Hindlimb muscle (tissue), 1 donor: ENCODE data around the gene ROM1. TPM values are rescaled to one million over a fixed set of nuclear protein-coding genes. Genes with fewer than 3 reads are reported as not detected.
"Not testable (repeated sequence)": the region's sequence is repeated elsewhere in the genome, so short reads cannot be mapped to it uniquely, and the experiment has no call there.

ENCODE experiments used
- DNase-seq: peaks from one replicate; pipeline ENCODE4 v3.0.0-alpha.2; 2013
- polyA plus RNA-seq: library from polyadenylated mRNA; unstranded; fragments of 120-200 nt; gene quantifications from one replicate; pipeline ENCODE4 v1.2.1, GENCODE V29; 2013; ENCODE audit not compliant: insufficient read length

Gene ROM1
- polyA plus RNA-seq, 1 donor = 0.90 TPM

- not testable (repeated sequence) for DNase-seq
Measured at GRCh38 chr11:62650283-62650682, 37.2 kb downstream of the ROM1 start.

GRCh38 chr11:62652161-62653006 lies 39.3 kb downstream of the ROM1 start:
- no peak for DNase-seq

DNA sequence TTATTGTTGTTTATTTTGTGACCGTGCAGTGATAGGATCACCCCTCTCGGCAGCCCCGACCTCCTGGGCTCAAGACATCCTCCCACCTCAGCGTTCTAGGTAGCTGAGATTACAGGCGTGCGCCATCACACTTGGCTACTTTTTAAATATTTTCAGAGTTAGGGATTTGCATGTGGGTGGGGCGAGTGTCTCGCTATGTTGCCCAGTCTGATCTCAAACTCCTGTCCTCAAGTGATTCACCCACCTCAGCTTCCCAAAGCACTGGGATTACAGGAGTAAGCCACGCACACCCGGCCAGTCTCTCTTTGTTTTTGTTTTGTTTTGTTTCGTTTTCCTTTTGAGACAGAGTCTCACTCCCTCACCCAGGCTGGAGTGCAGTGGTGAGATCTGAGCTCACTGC lies 41.2 kb downstream of the ROM1 start:
- no peak for DNase-seq

GRCh38 chr11:62656796-62657429 lies 43.9 kb downstream of the ROM1 start:
- DNase-seq = no peak

GRCh38 chr11:62664405-62665074 lies 51.5 kb downstream of the ROM1 start:
- DNase-seq = no peak

Other genes starting within 250 kb of the ROM1 start
- not detected for gene SCGB1A1, start 194.2 kb upstream of the ROM1 start, polyA plus RNA-seq
- gene AHNAK, start 66.5 kb upstream of the ROM1 start, polyA plus RNA-seq = 359 TPM
- gene EEF1G, start 39.4 kb upstream of the ROM1 start, polyA plus RNA-seq = 3,451 TPM
- gene TUT1, start 21.7 kb upstream of the ROM1 start, polyA plus RNA-seq = 16.9 TPM
- 42.0 TPM for gene MTA2, start 11.4 kb upstream of the ROM1 start, polyA plus RNA-seq
- 20.7 TPM for gene EML3, start 482 bp upstream of the ROM1 start, polyA plus RNA-seq
- gene B3GAT3, start 8.7 kb downstream of the ROM1 start, polyA plus RNA-seq = 21.4 TPM
- gene GANAB, start 33.4 kb downstream of the ROM1 start, polyA plus RNA-seq = 161 TPM
- 13.3 TPM for gene INTS5, start 40.0 kb downstream of the ROM1 start, polyA plus RNA-seq
- 31.3 TPM for gene C11orf98, start 52.0 kb downstream of the ROM1 start, polyA plus RNA-seq
- gene CSKMT, start 52.1 kb downstream of the ROM1 start, polyA plus RNA-seq = 3.3 TPM
- gene UQCC3, start 58.4 kb downstream of the ROM1 start, polyA plus RNA-seq = 5.8 TPM
- 7.1 TPM for gene LBHD1, start 59.0 kb downstream of the ROM1 start, polyA plus RNA-seq
- 143 TPM for gene UBXN1, start 65.8 kb downstream of the ROM1 start, polyA plus RNA-seq
- 14.2 TPM for gene LRRN4CL, start 76.3 kb downstream of the ROM1 start, polyA plus RNA-seq
- gene BSCL2, start 94.2 kb downstream of the ROM1 start, polyA plus RNA-seq = 20.8 TPM
- gene GNG3, start 94.4 kb downstream of the ROM1 start, polyA plus RNA-seq = 0.61 TPM
- 43.6 TPM for gene HNRNPUL2, start 114.2 kb downstream of the ROM1 start, polyA plus RNA-seq
- 28.3 TPM for gene TTC9C, start 115.2 kb downstream of the ROM1 start, polyA plus RNA-seq
- gene ZBTB3, start 140.9 kb downstream of the ROM1 start, polyA plus RNA-seq = 4.0 TPM
- 83.5 TPM for gene POLR2G, start 148.3 kb downstream of the ROM1 start, polyA plus RNA-seq
- gene TAF6L, start 158.1 kb downstream of the ROM1 start, polyA plus RNA-seq = 20.3 TPM
- gene TMEM179B, start 174.1 kb downstream of the ROM1 start, polyA plus RNA-seq = 29.2 TPM
- gene TMEM223, start 178.7 kb downstream of the ROM1 start, polyA plus RNA-seq = 16.7 TPM
- gene NXF1, start 192.2 kb downstream of the ROM1 start, polyA plus RNA-seq = 75.4 TPM
- 31.7 TPM for gene STX5, start 218.8 kb downstream of the ROM1 start, polyA plus RNA-seq
- gene TEX54, start 219.6 kb downstream of the ROM1 start, polyA plus RNA-seq = not detected
- gene WDR74, start 226.3 kb downstream of the ROM1 start, polyA plus RNA-seq = 37.2 TPM